H9 (cell line): ENCODE data around the gene IQSEC1. TPM values are rescaled to one million over a fixed set of nuclear protein-coding genes. Genes with fewer than 3 reads are reported as not detected.
A peak's percentile ranks its signal among the peaks of the same experiment; 100 is the strongest.

Experiments used
- DNase-seq: peaks from one replicate; pipeline ENCODE4 v3.0.0-alpha.2; 2017
- H2AFZ ChIP-seq: one replicate; pipeline ENCODE4 v1.6.1; 2013; ENCODE audit warnings: mild to moderate bottlenecking, low read length, control low read depth, moderate library complexity
- H2AK5ac ChIP-seq: 2 replicates; pipeline ENCODE4 v1.6.1; 2013; ENCODE audit warnings: low read length, control low read depth, mixed read lengths; ENCODE audit not compliant: insufficient read length
- H2BK120ac ChIP-seq: one replicate; pipeline ENCODE4 v1.6.1; 2013; ENCODE audit warnings: low read depth, mild to moderate bottlenecking, low read length, control low read depth, inconsistent platforms; ENCODE audit not compliant: poor library complexity, severe bottlenecking
- H2BK12ac ChIP-seq: 2 replicates; pipeline ENCODE4 v1.6.1; 2013; ENCODE audit warnings: low read length, control low read depth, mixed read lengths, low read depth; ENCODE audit not compliant: insufficient read length
- H2BK15ac ChIP-seq: 2 replicates; pipeline ENCODE4 v1.6.1; 2013; ENCODE audit warnings: low read depth, low read length, control low read depth
- H2BK20ac ChIP-seq: one replicate; pipeline ENCODE4 v1.6.1; 2013; ENCODE audit warnings: low read depth, mild to moderate bottlenecking, low read length, control low read depth, inconsistent platforms; ENCODE audit not compliant: poor library complexity, severe bottlenecking
- H2BK5ac ChIP-seq: 2 replicates; pipeline ENCODE4 v1.6.1; 2013; ENCODE audit warnings: low read length, control low read depth, mixed read lengths; ENCODE audit not compliant: insufficient read length
- H3K14ac ChIP-seq: 2 replicates; pipeline ENCODE4 v1.6.1; 2013; ENCODE audit warnings: low read length, control low read depth; ENCODE audit not compliant: insufficient read depth
- H3K18ac ChIP-seq: 2 replicates; pipeline ENCODE4 v1.6.1; 2013; ENCODE audit warnings: low read depth, mild to moderate bottlenecking, mixed read lengths, low read length, control low read depth; ENCODE audit not compliant: insufficient read length
- H3K23ac ChIP-seq: 2 replicates; pipeline ENCODE4 v1.6.1; 2013; ENCODE audit warnings: low read length, control low read depth, mixed read lengths, low read depth; ENCODE audit not compliant: insufficient read length
- H3K23me2 ChIP-seq: 2 replicates; pipeline ENCODE4 v1.6.1; 2013; ENCODE audit warnings: low read depth, mild to moderate bottlenecking, mixed read lengths, low read length, control low read depth; ENCODE audit not compliant: insufficient read length, poor library complexity, severe bottlenecking
- H3K27ac ChIP-seq: 2 replicates; pipeline ENCODE4 v1.5.1; 2013; ENCODE audit warnings: low read length, control low read depth, mixed read lengths, low read depth; ENCODE audit not compliant: insufficient read length
- H3K27me3 ChIP-seq: 2 replicates; pipeline ENCODE4 v1.6.1; 2013; ENCODE audit warnings: low read length, control low read depth, inconsistent platforms; ENCODE audit not compliant: insufficient read depth
- H3K4ac ChIP-seq: 2 replicates; pipeline ENCODE4 v1.6.1; 2013; ENCODE audit warnings: low read depth, mild to moderate bottlenecking, control low read depth, inconsistent platforms, low read length, moderate library complexity
- H3K4me1 ChIP-seq: 2 replicates; pipeline ENCODE4 v1.6.1; 2013; ENCODE audit warnings: low read length, control low read depth, inconsistent platforms; ENCODE audit not compliant: insufficient read depth
- H3K4me2 ChIP-seq: 2 replicates; pipeline ENCODE4 v1.6.1; 2013; ENCODE audit warnings: low read length, control low read depth, mixed read lengths; ENCODE audit not compliant: insufficient read length, insufficient read depth
- H3K56ac ChIP-seq: 2 replicates; pipeline ENCODE4 v1.6.1; 2013; ENCODE audit warnings: low read depth, mild to moderate bottlenecking, mixed read lengths, low read length, control low read depth; ENCODE audit not compliant: insufficient read length
- H3K79me1 ChIP-seq: 2 replicates; pipeline ENCODE4 v1.6.1; 2013; ENCODE audit warnings: low read depth, mild to moderate bottlenecking, moderate library complexity, low read length, control low read depth, inconsistent platforms; ENCODE audit not compliant: insufficient read depth, poor library complexity, severe bottlenecking
- H3K79me2 ChIP-seq: 2 replicates; pipeline ENCODE4 v1.6.1; 2013; ENCODE audit warnings: low read length, control low read depth, inconsistent platforms; ENCODE audit not compliant: insufficient read depth
- H3K9ac ChIP-seq: 2 replicates; pipeline ENCODE4 v1.6.1; 2013; ENCODE audit warnings: low read length, control low read depth, mixed read lengths; ENCODE audit not compliant: insufficient read length; ENCODE audit errors: extremely low read depth
- H3K9me3 ChIP-seq: one replicate; pipeline ENCODE4 v1.6.1; 2013; ENCODE audit warnings: low read depth, low read length, inconsistent platforms; ENCODE audit not compliant: control insufficient read depth
- H3T11ph ChIP-seq: one replicate; pipeline ENCODE4 v1.6.1; 2013; ENCODE audit warnings: mild to moderate bottlenecking, low read length, control low read depth, inconsistent platforms
- H4K20me1 ChIP-seq: one replicate; pipeline ENCODE4 v1.6.1; 2013; ENCODE audit not compliant: control insufficient read depth, insufficient read length, insufficient read depth
- H4K5ac ChIP-seq: 2 replicates; pipeline ENCODE4 v1.6.1; 2013; ENCODE audit warnings: low read depth, mild to moderate bottlenecking, mixed read lengths, low read length, control low read depth; ENCODE audit not compliant: insufficient read length
- H4K8ac ChIP-seq: replicated peaks from 2 replicates; pipeline ENCODE4 v1.6.1; 2013; ENCODE audit warnings: low read length, control low read depth, mixed read lengths, low read depth; ENCODE audit not compliant: insufficient read length
- H4K91ac ChIP-seq: 2 replicates; pipeline ENCODE4 v1.6.1; 2013; ENCODE audit warnings: low read depth, mild to moderate bottlenecking, moderate library complexity, mixed read lengths, low read length, control low read depth; ENCODE audit not compliant: insufficient read length
- H3K27ac Mint-ChIP-seq, 3 experiments: 2 replicates in 2 of 3; 3 replicates in 1 of 3; pipeline ENCODE4 v1.8.0; 2020 to 2021; ENCODE audit warnings: mixed read lengths in 3 of 3, mild to moderate bottlenecking in 1 of 3, moderate library complexity in 1 of 3
- H3K27me3 Mint-ChIP-seq: 2 replicates; pipeline ENCODE4 v1.8.0; 2021; ENCODE audit warnings: low read depth, mild to moderate bottlenecking, moderate library complexity, mixed read lengths
- H3K36me3 Mint-ChIP-seq, 3 experiments: 2 replicates in 2 of 3; 3 replicates in 1 of 3; pipeline ENCODE4 v1.8.0; 2020 to 2021; ENCODE audit warnings: low read depth in 3 of 3, mixed read lengths in 3 of 3; ENCODE audit not compliant: insufficient read depth in 1 of 3
- H3K4me1 Mint-ChIP-seq, 2 experiments: 2 replicates each; pipeline ENCODE4 v1.8.0; 2020; ENCODE audit warnings: mixed read lengths in 2 of 2
- H3K4me3 Mint-ChIP-seq, 2 experiments: 2 replicates in 1 of 2; 3 replicates in 1 of 2; pipeline ENCODE4 v1.8.0; 2020 to 2021; ENCODE audit warnings: mild to moderate bottlenecking in 2 of 2, mixed read lengths in 2 of 2, moderate library complexity in 1 of 2
- H3K9me3 Mint-ChIP-seq, 2 experiments: 2 replicates in 1 of 2; 3 replicates in 1 of 2; pipeline ENCODE4 v1.8.0; 2020; ENCODE audit warnings: mild to moderate bottlenecking in 2 of 2, mixed read lengths in 2 of 2, moderate library complexity in 1 of 2
- CTCF ChIP-seq: fragments of 200-600 bp; sonication (generic); conservative IDR thresholded peaks from 3 replicates; pipeline ENCODE4 v1.8.0; 2021; ENCODE audit warnings: antibody characterized with exemption, mild to moderate bottlenecking
- WGBS: extraction: QIAGEN DNeasy Blood & Tissue Kit; methylation state at CpG from one replicate; pipeline ENCODE4 v1.1.7; 2013; ENCODE audit warnings: missing lambda C conversion rate, low lambda C conversion rate, mixed read lengths; ENCODE audit not compliant: insufficient read length; ENCODE audit errors: extremely low coverage; 5-methylcytosine and 5-hydroxymethylcytosine counted together
- total RNA-seq: library from RNA; stranded (reverse); gene quantifications from 2 replicates; pipeline ENCODE4 v1.2.1, GENCODE V29; 2021

The IQSEC1 gene
- total RNA-seq, 1 experiment from 2014 or later = 19.1 TPM

GRCh38 chr3:13083254-13083653 lies 10.0 kb upstream of the IQSEC1 start:
- H4K20me1 ChIP-seq = no peaks in the 10 kb centered on the region
- H3T11ph ChIP-seq = no peak overlapping the region
- no peak overlapping the region for H2BK120ac ChIP-seq
- WGBS = no CpG with 5 or more reads among the region's 6 CpGs
- no peak overlapping the region for H2AFZ ChIP-seq
- H4K8ac ChIP-seq = no peak overlapping the region
- H3K4me1 ChIP-seq = no peaks in the 10 kb centered on the region
- no peak overlapping the region for H3K18ac ChIP-seq
- H3K56ac ChIP-seq = no peak overlapping the region
- no peak for TF ChIP-seq CTCF
- no peak for DNase-seq
- no peaks in the 10 kb centered on the region for H3K23me2 ChIP-seq
- H3K4me2 ChIP-seq = no peak overlapping the region
- H3K14ac ChIP-seq = no peak overlapping the region
- no peak overlapping the region for H2BK20ac ChIP-seq
- no peak overlapping the region for H3K4ac ChIP-seq
- H3K79me1 ChIP-seq = no peaks in the 10 kb centered on the region
- no peak overlapping the region for H4K5ac ChIP-seq
- no peaks in the 10 kb centered on the region for H3K79me2 ChIP-seq
- peak overlapping the region in 1 of 3 experiments; percentile 70; a peak in 2 of 7 replicates for H3K27ac Mint-ChIP-seq
- H3K9me3 ChIP-seq = no peaks in the 10 kb centered on the region
- no peak overlapping the region for H2BK12ac ChIP-seq
- H2AK5ac ChIP-seq = no peak overlapping the region
- H4K91ac ChIP-seq = no peak overlapping the region
- H3K4me1 Mint-ChIP-seq = peaks cover 6 to 16% of the 10 kb centered on the region in 2 experiments
- no peak overlapping the region for H3K23ac ChIP-seq
- no peak overlapping the region for H3K27ac ChIP-seq
- H3K36me3 Mint-ChIP-seq = no peaks in the 10 kb centered on the region
- peaks cover 4% of the 10 kb centered on the region for H3K27me3 Mint-ChIP-seq
- no peak overlapping the region for H2BK5ac ChIP-seq
- H3K4me3 Mint-ChIP-seq = no peak overlapping the region
- H3K9me3 Mint-ChIP-seq = no peaks in the 10 kb centered on the region
- no peak overlapping the region for H2BK15ac ChIP-seq
- no peak overlapping the region for H3K9ac ChIP-seq
- H3K27me3 ChIP-seq = no peaks in the 10 kb centered on the region
